ENCODE data around the gene GADD45A. TPM values are rescaled to one million over a fixed set of nuclear protein-coding genes. Genes with fewer than 3 reads are reported as not detected.

The GADD45A gene
- total and polyA plus RNA-seq, 7 donors = 16.9 to 60.8 (median 23.6) TPM

Small RNA genes within 50 kb of the gene (small RNA-seq; reads per million reads assigned to genes)
- 0 reads per million in 3 donors for gene RN7SL392P

Other genes starting within 250 kb of the GADD45A start
- 10 to 100 TPM; 41.9 to 58.2 (median 46.7) TPM for gene GNG12, start 148.3 kb downstream of the GADD45A start, total RNA-seq
- gene GNG12, start 148.3 kb downstream of the GADD45A start, polyA plus RNA-seq = 100 to 1,000 TPM in 1 of 3 donors, 10 to 100 TPM in 2; 46.1 to 116 (median 93.1) TPM

All from sigmoid colon (tissue), 7 donors.